ENCODE results near the gene CACNA1G. TPM values are rescaled to one million over a fixed set of nuclear protein-coding genes. Genes with fewer than 3 reads are reported as not detected.

Gene CACNA1G
- total RNA-seq, 1 donor from 2014 or later = 4.9 TPM

DNA sequence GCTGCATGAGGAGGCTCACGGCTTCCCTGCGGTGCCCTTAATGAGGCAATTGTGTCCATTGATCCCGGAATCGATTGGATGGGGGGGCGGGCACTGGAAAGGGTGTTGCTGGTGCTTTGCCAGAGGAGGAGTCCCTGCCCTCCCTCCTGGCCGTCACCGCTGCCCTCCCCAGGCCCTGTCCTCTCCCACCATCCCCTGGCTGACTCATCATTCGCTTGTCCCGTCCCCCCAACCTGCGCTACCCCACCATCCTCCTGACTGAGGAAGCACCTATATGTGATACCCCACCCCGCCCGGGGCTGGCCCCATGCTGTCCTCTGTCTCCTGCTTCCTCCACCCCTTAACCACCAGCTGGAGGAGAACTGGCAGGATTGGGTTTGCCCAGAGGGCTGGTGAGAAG, 20.8 kb downstream of the CACNA1G start:
- H3K4me1 ChIP-seq = no peaks in the 10 kb centered on the region
- H3K9me3 ChIP-seq = no peaks in the 10 kb centered on the region
- H3K27me3 ChIP-seq = no peaks in the 10 kb centered on the region
- intact Hi-C loops (cut with DNase I) = no loop called here
- no peak for TF ChIP-seq POLR2A (IDR thresholded peaks at IDR 0.05)
- no peak overlapping the region for H3K4me3 ChIP-seq
- H3K27ac ChIP-seq = no peak overlapping the region
- DNase-seq (ENCODE audit: extremely low spot score in 2 of 2) = no peak
- no peaks in the 10 kb centered on the region for H3K36me3 ChIP-seq

DNA sequence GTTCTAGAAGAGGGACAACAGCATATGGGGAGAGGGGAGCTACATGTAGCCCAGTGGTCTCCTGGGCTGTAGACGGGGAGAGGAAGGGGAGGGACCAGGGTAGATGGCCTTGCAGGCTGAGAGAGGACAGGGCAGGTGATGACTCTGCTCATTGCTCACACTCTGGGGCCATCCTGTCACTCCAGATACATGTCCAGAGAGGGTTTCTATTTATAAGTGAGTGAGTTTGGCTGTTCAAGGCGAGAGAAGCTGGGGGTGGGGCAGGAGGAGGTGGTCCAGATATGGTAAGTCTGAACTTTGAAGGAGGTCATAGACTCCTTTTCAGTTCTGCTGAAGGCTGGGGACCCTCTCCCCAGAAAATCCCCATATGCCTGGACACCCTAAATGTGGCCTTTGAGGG, 22.2 kb downstream of the CACNA1G start:
- H3K36me3 ChIP-seq = no peaks in the 10 kb centered on the region
- H3K27me3 ChIP-seq = no peaks in the 10 kb centered on the region
- no peaks in the 10 kb centered on the region for H3K4me1 ChIP-seq
- no peak for TF ChIP-seq POLR2AphosphoS5 (IDR thresholded peaks at IDR 0.05; ENCODE audit: insufficient read depth in 1 of 2, low read depth in 1 of 2)
- TF ChIP-seq, protein P1, sequence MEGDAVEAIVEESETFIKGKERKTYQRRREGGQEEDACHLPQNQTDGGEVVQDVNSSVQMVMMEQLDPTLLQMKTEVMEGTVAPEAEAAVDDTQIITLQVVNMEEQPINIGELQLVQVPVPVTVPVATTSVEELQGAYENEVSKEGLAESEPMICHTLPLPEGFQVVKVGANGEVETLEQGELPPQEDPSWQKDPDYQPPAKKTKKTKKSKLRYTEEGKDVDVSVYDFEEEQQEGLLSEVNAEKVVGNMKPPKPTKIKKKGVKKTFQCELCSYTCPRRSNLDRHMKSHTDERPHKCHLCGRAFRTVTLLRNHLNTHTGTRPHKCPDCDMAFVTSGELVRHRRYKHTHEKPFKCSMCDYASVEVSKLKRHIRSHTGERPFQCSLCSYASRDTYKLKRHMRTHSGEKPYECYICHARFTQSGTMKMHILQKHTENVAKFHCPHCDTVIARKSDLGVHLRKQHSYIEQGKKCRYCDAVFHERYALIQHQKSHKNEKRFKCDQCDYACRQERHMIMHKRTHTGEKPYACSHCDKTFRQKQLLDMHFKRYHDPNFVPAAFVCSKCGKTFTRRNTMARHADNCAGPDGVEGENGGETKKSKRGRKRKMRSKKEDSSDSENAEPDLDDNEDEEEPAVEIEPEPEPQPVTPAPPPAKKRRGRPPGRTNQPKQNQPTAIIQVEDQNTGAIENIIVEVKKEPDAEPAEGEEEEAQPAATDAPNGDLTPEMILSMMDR (IDR thresholded peaks at IDR 0.05) = no peak
- no peak for TF ChIP-seq POLR2A (IDR thresholded peaks at IDR 0.05)
- H3K4me3 ChIP-seq = no peak overlapping the region
- DNase-seq (ENCODE audit: extremely low spot score in 2 of 2) = no peak
- intact Hi-C loops (cut with DNase I) = no loop called here
- H3K27ac ChIP-seq = no peak overlapping the region
- no peaks in the 10 kb centered on the region for H3K9me3 ChIP-seq

DNA sequence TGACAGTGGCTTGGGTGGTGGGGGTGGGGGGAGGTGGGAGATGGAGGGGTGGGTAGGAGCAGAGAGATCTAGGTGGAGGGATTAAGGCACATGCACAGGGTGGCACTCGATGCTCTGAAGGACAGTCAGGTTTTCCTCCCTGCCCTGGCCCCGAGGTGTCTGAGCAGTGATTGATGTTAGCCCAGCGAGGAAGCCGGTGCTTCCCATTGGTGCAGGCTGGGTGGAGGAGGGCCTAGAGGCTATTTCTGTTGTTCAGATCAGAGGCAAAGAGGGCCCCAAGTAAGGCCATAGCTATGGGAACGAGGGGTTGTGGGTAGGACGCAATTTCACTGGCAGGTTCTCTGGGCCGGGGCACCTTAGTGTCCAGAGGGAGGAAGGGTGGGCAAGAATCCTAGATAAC, 23.1 kb downstream of the CACNA1G start:
- TF ChIP-seq, protein P1 (IDR thresholded peaks at IDR 0.05) = no peak
- TF ChIP-seq POLR2A (IDR thresholded peaks at IDR 0.05) (no peak), POLR2AphosphoS5 (IDR thresholded peaks at IDR 0.05; ENCODE audit: insufficient read depth in 1 of 2, low read depth in 1 of 2) (no peak)
- Histone ChIP-seq H3K4me3 (no peak overlapping the region), H3K4me1 (peaks cover 4% of the 10 kb centered on the region), H3K27ac (no peak overlapping the region), H3K36me3 (no peaks in the 10 kb centered on the region), H3K27me3 (no peaks in the 10 kb centered on the region), H3K9me3 (no peaks in the 10 kb centered on the region)
- intact Hi-C loops (cut with DNase I) = no loop called here
- DNase-seq (ENCODE audit: extremely low spot score in 2 of 2) = no peak

DNA sequence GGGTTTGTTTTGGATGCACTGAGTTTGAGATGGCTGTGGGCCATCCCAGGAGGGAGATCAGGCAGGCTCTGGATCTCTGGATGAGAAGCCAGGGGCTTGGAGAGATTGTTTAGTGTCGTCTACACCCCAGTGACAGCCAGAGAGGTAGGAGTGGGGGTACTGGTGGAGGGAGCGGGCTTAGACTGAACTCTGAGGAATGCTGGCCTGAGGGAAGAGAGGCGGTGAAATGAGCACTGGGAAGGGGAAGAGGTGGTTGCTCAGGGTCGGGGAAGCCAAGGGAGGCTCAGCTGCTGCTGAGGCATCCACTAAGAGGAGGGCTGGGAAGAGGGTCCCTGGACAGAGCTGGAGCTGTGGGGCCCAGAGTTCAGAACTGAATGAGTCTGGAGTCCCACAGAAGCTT, 23.6 kb downstream of the CACNA1G start:
- intact Hi-C loops (cut with DNase I) = no loop called here

DNA sequence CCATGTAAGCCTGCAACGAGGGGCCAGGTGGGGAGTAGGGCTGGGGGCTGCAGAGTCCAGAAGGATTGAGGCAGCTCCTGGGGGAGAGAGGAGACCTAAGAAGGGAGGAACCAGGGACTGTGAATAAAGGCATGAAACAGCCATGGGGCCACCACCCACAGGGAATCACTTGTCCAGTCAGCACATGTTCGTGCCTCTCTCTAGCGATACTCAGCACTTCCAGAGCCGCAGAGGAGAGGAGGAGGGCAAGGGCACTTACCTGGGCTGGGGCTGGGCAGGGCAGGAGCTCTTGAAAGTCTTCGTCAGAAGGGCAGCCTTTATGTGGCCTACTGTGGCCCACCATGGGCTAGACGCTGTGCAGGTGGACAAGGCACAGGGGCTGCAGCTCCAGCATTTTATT, 24.2 kb downstream of the CACNA1G start:
- H3K36me3 ChIP-seq = no peaks in the 10 kb centered on the region
- H3K27me3 ChIP-seq = no peaks in the 10 kb centered on the region
- TF ChIP-seq POLR2A (IDR thresholded peaks at IDR 0.05) (no peak), POLR2AphosphoS5 (IDR thresholded peaks at IDR 0.05; ENCODE audit: insufficient read depth in 1 of 2, low read depth in 1 of 2) (no peak)
- TF ChIP-seq, protein P1 (IDR thresholded peaks at IDR 0.05) = no peak
- DNase-seq (ENCODE audit: extremely low spot score in 2 of 2) = no peak
- no peak overlapping the region for H3K27ac ChIP-seq
- peaks cover 15% of the 10 kb centered on the region for H3K4me1 ChIP-seq
- intact Hi-C loops (cut with DNase I) = no loop called here
- no peak overlapping the region for H3K4me3 ChIP-seq
- H3K9me3 ChIP-seq = no peaks in the 10 kb centered on the region

More for the DNA sequence above, 23.6 kb downstream of the CACNA1G start:
- no peaks in the 10 kb centered on the region for H3K27me3 ChIP-seq
- H3K27ac ChIP-seq = no peak overlapping the region
- H3K36me3 ChIP-seq = no peaks in the 10 kb centered on the region
- no peak for DNase-seq (ENCODE audit: extremely low spot score in 2 of 2)
- no peak overlapping the region for H3K4me3 ChIP-seq
- no peak for TF ChIP-seq POLR2AphosphoS5 (IDR thresholded peaks at IDR 0.05; ENCODE audit: insufficient read depth in 1 of 2, low read depth in 1 of 2)
- TF ChIP-seq, protein P1 (IDR thresholded peaks at IDR 0.05) = no peak
- TF ChIP-seq POLR2A (IDR thresholded peaks at IDR 0.05) = no peak
- no peaks in the 10 kb centered on the region for H3K9me3 ChIP-seq
- H3K4me1 ChIP-seq = peaks cover 9% of the 10 kb centered on the region

DNA sequence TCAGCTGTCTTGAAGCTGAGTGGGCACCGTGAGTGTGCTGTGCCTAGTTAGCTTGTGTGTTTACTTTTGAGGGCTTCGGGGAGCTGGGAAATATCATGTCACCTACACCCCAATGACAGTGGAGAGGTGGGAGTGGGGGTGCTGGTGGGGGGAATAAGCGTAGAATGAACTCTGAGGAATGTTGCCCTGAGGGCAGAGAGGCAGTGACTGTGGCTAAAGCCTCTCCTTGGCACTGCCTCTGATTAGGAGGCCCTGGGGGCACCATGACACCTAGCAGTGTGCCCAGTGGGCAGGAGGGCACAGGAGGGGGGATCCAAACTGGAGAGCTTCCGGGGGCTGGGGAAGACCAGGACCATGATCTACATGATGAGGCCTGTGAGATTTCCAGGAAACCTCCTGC, 24.8 kb downstream of the CACNA1G start:
- TF ChIP-seq, protein P1 (IDR thresholded peaks at IDR 0.05) = no peak
- no peak for TF ChIP-seq POLR2A (IDR thresholded peaks at IDR 0.05)
- no peak for TF ChIP-seq POLR2AphosphoS5 (IDR thresholded peaks at IDR 0.05; ENCODE audit: insufficient read depth in 1 of 2, low read depth in 1 of 2)
- Histone ChIP-seq H3K27ac (no peak overlapping the region), H3K4me3 (no peak overlapping the region), H3K9me3 (no peaks in the 10 kb centered on the region), H3K4me1 (peaks cover 21% of the 10 kb centered on the region), H3K36me3 (no peaks in the 10 kb centered on the region), H3K27me3 (no peaks in the 10 kb centered on the region)
- intact Hi-C loops (cut with DNase I) = no loop called here
- no peak for DNase-seq (ENCODE audit: extremely low spot score in 2 of 2)

Measured in vagina (tissue), 2 donors.